ENCODE data around the gene MYOF. TPM values are rescaled to one million over a fixed set of nuclear protein-coding genes. Genes with fewer than 3 reads are reported as not detected.

Gene MYOF
- polyA plus RNA-seq, 1 of the 3 experiments (the other 2 are of a cell fraction) = 103 TPM

DNA sequence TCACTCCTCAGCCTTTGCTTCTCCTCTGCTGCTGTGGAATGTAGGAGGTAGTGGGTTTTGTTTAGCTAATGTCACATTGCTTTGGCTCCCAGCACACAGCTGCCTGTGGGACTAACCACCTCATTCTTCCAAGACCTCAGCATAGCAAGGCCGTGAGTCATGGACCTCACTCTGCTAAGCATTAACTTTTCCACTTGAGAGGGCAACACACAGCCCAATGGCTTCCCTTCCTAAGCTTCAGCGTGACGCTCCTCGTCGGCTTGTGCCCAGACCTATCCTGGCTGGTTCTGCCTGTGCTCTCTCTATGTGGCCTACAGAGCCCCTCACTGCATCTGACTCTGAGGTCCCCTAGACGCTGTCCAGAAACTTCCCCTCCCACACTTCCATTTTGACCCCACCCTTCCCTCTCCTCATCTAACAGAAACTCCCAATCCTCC, 23.3 kb downstream of the MYOF start:
- 16% methylated on average over 6 of the region's 6 CpGs for WGBS (ENCODE audit: low lambda C conversion rate)
- no peak for DNase-seq
- H3K9ac ChIP-seq = peak overlapping the region; percentile 82
- peaks cover 7 to 56% of the 10 kb centered on the region in 2 experiments; a peak in 3 of 4 replicates for H3K4me1 ChIP-seq (ENCODE audit: control insufficient read depth in 1 of 2, insufficient read depth in 2 of 2, low read depth in 1 of 2, low read length in 1 of 2)
- no peaks in the 10 kb centered on the region for H3K9me2 ChIP-seq
- ChIA-PET CTCF (interaction anchor here (3.7 kb wide), 1 partner anchor 82 kb away, joined by 13 read pairs; no protein-coding TSS in a partner anchor), POLR2A (no interaction called here)
- peaks cover 54% of the 10 kb centered on the region for H3F3A ChIP-seq (replicated peaks; ENCODE audit: insufficient read depth)
- H3K4me2 ChIP-seq = peak overlapping the region; percentile 60
- no peak overlapping the region for H2AFZ ChIP-seq (ENCODE audit: low read depth)
- no peaks in the 10 kb centered on the region for H4K20me1 ChIP-seq (ENCODE audit: insufficient read depth)
- no peak overlapping the region for H3K4me3 ChIP-seq (ENCODE audit: low read depth in 2 of 2, low read length in 1 of 2)
- no peaks in the 10 kb centered on the region for H3K9me3 ChIP-seq
- H3K27me3 ChIP-seq (ENCODE audit: insufficient read depth) = no peaks in the 10 kb centered on the region
- H3K79me2 ChIP-seq (ENCODE audit: insufficient read depth) = peaks cover 91% of the 10 kb centered on the region
- peaks cover 0 to 37% of the 10 kb centered on the region in 2 experiments for H3K36me3 ChIP-seq (replicated peaks in 1 of 2; ENCODE audit: control insufficient read depth in 1 of 2, insufficient read depth in 2 of 2, low read length in 1 of 2)
- H3K27ac ChIP-seq (ENCODE audit: low read depth in 2 of 2, low read length in 1 of 2) = peak overlapping the region; percentile 86 to 99
- TF ChIP-seq RXRA (IDR thresholded peaks at IDR 0.05; ENCODE audit: borderline replicate concordance, low read depth) (peak; percentile 70; the same call in 1 of the 2 replicates), TCF12 (IDR thresholded peaks at IDR 0.05) (peak; percentile 96), RAD21 (IDR thresholded peaks at IDR 0.05; ENCODE audit: low read length) (no peak), TAF1 (IDR thresholded peaks at IDR 0.05; ENCODE audit: borderline replicate concordance, low read depth, low read length) (peak; percentile 69; the same call in 1 of the 2 replicates), NRF1 (IDR thresholded peaks at IDR 0.05; ENCODE audit: low read depth, low read length) (no peak), FOXM1 (IDR thresholded peaks at IDR 0.05; ENCODE audit: low read depth) (peak; percentile 65; the same call in 1 of the 2 replicates), FOSL2 (IDR thresholded peaks at IDR 0.05; ENCODE audit: borderline replicate concordance, low read depth) (peak; percentile 94), RCOR1 (IDR thresholded peaks at IDR 0.05; ENCODE audit: low read length) (no peak), SIN3A (IDR thresholded peaks at IDR 0.05; ENCODE audit: borderline replicate concordance, low read depth, low read length) (peak; percentile 73; the same call in 1 of the 2 replicates), FOXJ3 (CRISPR knock-in tag; IDR thresholded peaks at IDR 0.05) (no peak), MEF2A (IDR thresholded peaks at IDR 0.05; ENCODE audit: borderline replicate concordance, low read depth) (no peak), GATA2 (CRISPR knock-in tag; IDR thresholded peaks at IDR 0.05) (no peak), TEAD4 (IDR thresholded peaks at IDR 0.05; ENCODE audit: borderline replicate concordance, insufficient read depth) (peak; percentile 95), CHD2 (IDR thresholded peaks at IDR 0.05; ENCODE audit: low read length, partially characterized antibody) (no peak), ELF1 (IDR thresholded peaks at IDR 0.05) (no peak), EZH2phosphoT487 (IDR thresholded peaks at IDR 0.05; ENCODE audit: borderline replicate concordance, low read depth) (no peak), YY1 (IDR thresholded peaks at IDR 0.05; ENCODE audit: low read depth) (peak; percentile 84; the same call in 1 of the 2 replicates), GABPA (IDR thresholded peaks at IDR 0.05; ENCODE audit: low read depth) (no peak), MXI1 (IDR thresholded peaks at IDR 0.05; ENCODE audit: low read depth, low read length) (no peak), NFIC (IDR thresholded peaks at IDR 0.05; ENCODE audit: borderline replicate concordance) (peak; percentile 74)
- TF ChIP-seq, protein P1, sequence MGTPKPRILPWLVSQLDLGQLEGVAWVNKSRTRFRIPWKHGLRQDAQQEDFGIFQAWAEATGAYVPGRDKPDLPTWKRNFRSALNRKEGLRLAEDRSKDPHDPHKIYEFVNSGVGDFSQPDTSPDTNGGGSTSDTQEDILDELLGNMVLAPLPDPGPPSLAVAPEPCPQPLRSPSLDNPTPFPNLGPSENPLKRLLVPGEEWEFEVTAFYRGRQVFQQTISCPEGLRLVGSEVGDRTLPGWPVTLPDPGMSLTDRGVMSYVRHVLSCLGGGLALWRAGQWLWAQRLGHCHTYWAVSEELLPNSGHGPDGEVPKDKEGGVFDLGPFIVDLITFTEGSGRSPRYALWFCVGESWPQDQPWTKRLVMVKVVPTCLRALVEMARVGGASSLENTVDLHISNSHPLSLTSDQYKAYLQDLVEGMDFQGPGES (IDR thresholded peaks at IDR 0.05; ENCODE audit: low read depth, low read length) = no peak
- TF ChIP-seq, protein P2, sequence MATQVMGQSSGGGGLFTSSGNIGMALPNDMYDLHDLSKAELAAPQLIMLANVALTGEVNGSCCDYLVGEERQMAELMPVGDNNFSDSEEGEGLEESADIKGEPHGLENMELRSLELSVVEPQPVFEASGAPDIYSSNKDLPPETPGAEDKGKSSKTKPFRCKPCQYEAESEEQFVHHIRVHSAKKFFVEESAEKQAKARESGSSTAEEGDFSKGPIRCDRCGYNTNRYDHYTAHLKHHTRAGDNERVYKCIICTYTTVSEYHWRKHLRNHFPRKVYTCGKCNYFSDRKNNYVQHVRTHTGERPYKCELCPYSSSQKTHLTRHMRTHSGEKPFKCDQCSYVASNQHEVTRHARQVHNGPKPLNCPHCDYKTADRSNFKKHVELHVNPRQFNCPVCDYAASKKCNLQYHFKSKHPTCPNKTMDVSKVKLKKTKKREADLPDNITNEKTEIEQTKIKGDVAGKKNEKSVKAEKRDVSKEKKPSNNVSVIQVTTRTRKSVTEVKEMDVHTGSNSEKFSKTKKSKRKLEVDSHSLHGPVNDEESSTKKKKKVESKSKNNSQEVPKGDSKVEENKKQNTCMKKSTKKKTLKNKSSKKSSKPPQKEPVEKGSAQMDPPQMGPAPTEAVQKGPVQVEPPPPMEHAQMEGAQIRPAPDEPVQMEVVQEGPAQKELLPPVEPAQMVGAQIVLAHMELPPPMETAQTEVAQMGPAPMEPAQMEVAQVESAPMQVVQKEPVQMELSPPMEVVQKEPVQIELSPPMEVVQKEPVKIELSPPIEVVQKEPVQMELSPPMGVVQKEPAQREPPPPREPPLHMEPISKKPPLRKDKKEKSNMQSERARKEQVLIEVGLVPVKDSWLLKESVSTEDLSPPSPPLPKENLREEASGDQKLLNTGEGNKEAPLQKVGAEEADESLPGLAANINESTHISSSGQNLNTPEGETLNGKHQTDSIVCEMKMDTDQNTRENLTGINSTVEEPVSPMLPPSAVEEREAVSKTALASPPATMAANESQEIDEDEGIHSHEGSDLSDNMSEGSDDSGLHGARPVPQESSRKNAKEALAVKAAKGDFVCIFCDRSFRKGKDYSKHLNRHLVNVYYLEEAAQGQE (IDR thresholded peaks at IDR 0.05; ENCODE audit: low read depth, low read length) = 0 out of 2 replicates have a peak, but pooled peaks have one; percentile 54
- TF ChIP-seq, protein P3, sequence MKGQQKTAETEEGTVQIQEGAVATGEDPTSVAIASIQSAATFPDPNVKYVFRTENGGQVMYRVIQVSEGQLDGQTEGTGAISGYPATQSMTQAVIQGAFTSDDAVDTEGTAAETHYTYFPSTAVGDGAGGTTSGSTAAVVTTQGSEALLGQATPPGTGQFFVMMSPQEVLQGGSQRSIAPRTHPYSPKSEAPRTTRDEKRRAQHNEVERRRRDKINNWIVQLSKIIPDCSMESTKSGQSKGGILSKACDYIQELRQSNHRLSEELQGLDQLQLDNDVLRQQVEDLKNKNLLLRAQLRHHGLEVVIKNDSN (IDR thresholded peaks at IDR 0.05; ENCODE audit: borderline replicate concordance, low read depth) = no peak
- TF ChIP-seq, protein P4, sequence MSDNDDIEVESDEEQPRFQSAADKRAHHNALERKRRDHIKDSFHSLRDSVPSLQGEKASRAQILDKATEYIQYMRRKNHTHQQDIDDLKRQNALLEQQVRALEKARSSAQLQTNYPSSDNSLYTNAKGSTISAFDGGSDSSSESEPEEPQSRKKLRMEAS (IDR thresholded peaks at IDR 0.05; ENCODE audit: low read depth) = peak; percentile 77
- TF ChIP-seq, protein P5, sequence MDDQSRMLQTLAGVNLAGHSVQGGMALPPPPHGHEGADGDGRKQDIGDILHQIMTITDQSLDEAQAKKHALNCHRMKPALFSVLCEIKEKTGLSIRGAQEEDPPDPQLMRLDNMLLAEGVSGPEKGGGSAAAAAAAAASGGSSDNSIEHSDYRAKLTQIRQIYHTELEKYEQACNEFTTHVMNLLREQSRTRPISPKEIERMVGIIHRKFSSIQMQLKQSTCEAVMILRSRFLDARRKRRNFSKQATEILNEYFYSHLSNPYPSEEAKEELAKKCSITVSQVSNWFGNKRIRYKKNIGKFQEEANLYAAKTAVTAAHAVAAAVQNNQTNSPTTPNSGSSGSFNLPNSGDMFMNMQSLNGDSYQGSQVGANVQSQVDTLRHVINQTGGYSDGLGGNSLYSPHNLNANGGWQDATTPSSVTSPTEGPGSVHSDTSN (IDR thresholded peaks at IDR 0.05) = peak; percentile 78
- TF ChIP-seq, protein P6, sequence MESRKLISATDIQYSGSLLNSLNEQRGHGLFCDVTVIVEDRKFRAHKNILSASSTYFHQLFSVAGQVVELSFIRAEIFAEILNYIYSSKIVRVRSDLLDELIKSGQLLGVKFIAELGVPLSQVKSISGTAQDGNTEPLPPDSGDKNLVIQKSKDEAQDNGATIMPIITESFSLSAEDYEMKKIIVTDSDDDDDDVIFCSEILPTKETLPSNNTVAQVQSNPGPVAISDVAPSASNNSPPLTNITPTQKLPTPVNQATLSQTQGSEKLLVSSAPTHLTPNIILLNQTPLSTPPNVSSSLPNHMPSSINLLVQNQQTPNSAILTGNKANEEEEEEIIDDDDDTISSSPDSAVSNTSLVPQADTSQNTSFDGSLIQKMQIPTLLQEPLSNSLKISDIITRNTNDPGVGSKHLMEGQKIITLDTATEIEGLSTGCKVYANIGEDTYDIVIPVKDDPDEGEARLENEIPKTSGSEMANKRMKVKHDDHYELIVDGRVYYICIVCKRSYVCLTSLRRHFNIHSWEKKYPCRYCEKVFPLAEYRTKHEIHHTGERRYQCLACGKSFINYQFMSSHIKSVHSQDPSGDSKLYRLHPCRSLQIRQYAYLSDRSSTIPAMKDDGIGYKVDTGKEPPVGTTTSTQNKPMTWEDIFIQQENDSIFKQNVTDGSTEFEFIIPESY (IDR thresholded peaks at IDR 0.05; ENCODE audit: borderline replicate concordance, low read depth) = no peak; the same call in 1 of the 2 replicates

Measured in SK-N-SH (cell line).